Suprapubic skin (tissue), 4 donors: Measurements from ENCODE around the gene MREG. TPM values are rescaled to one million over a fixed set of nuclear protein-coding genes. Genes with fewer than 3 reads are reported as not detected.

Experiments
- DNase-seq, 2 donors: peaks; one replicate each; pipeline ENCODE4 v3.0.0-alpha.2; 2019; ENCODE audit warnings: low spot score in 2 of 2
- H3K27ac ChIP-seq: fragments of 200-600 bp; sonication (generic); one replicate; pipeline ENCODE4 v1.5.1; 2019
- H3K27me3 ChIP-seq: fragments of 200-600 bp; sonication (generic); one replicate; pipeline ENCODE4 v1.5.1; 2019
- H3K36me3 ChIP-seq: fragments of 200-600 bp; sonication (generic); one replicate; pipeline ENCODE4 v1.5.1; 2019
- H3K4me1 ChIP-seq: fragments of 200-600 bp; sonication (generic); one replicate; pipeline ENCODE4 v1.5.1; 2019
- H3K4me3 ChIP-seq: fragments of 200-600 bp; sonication (generic); one replicate; pipeline ENCODE4 v1.5.1; 2019; ENCODE audit warnings: mild to moderate bottlenecking
- H3K9me3 ChIP-seq: fragments of 200-600 bp; sonication (generic); one replicate; pipeline ENCODE4 v1.5.1; 2019
- EP300 ChIP-seq: sonication (generic); formaldehyde crosslinking; IDR thresholded peaks from one replicate; pipeline ENCODE4 v1.6.1; 2017; ENCODE audit warnings: antibody characterized with exemption
- POLR2A ChIP-seq, 2 donors: fragments of 450-650 bp; IDR thresholded peaks; one replicate each; pipeline ENCODE4 v1.6.1; 2017; ENCODE audit warnings: antibody characterized with exemption in 2 of 2, mild to moderate bottlenecking in 2 of 2, moderate library complexity in 2 of 2
- POLR2AphosphoS5 ChIP-seq, 3 donors: sonication (generic); formaldehyde crosslinking; IDR thresholded peaks; one replicate each; pipeline ENCODE4 v1.6.1; 2017; ENCODE audit warnings: antibody characterized with exemption in 3 of 3
- WGBS: methylation state at CpG from one replicate; pipeline ENCODE4 v1.1.5; 2018; 5-methylcytosine and 5-hydroxymethylcytosine counted together
- total RNA-seq, 4 donors: library from RNA; depleted of rRNA; stranded (reverse); fragments of >200 nt; gene quantifications; one replicate each; pipeline ENCODE4 v1.1.0, GENCODE V29; 2016
- TF ChIP-seq, protein P1 (sequence below), 2 donors: fragments of 200-600 bp in 1 of 2; fragments of 450-650 bp in 1 of 2; sonication (generic) in 1 of 2; IDR thresholded peaks; one replicate each; pipeline ENCODE4 v1.5.1; 2016 to 2019; ENCODE audit warnings: antibody characterized with exemption in 2 of 2, mild to moderate bottlenecking in 1 of 2, moderate library complexity in 1 of 2

MREG gene
- total RNA-seq, 4 donors from 2014 or later: 26.1 to 37.3 (median 29.7) TPM

DNA sequence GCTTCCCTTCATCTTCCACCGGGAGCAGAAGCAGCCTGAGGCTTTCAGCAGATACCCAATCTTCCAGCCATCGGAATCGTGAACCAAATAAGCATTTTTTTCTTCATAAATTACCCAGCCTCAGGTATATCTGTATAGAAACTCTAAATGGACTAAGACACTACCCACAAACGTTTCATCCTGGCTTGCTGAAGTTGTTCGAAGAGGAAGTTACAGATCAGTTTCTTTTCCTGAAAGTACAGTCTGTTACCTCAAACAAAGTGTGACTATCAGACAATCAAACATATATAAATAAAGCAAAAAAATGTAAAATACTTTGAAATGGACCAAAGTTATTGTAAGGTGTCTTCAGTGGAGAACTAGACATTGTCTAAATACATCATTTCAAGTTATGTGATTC lies 97.9 kb downstream of the MREG start:
- no peak for DNase-seq
- no peak overlapping the region for H3K27ac ChIP-seq
- TF ChIP-seq POLR2AphosphoS5 (IDR thresholded peaks at IDR 0.05) (no peak), POLR2A (IDR thresholded peaks at IDR 0.05) (no peak), EP300 (no peak)
- TF ChIP-seq, protein P1, sequence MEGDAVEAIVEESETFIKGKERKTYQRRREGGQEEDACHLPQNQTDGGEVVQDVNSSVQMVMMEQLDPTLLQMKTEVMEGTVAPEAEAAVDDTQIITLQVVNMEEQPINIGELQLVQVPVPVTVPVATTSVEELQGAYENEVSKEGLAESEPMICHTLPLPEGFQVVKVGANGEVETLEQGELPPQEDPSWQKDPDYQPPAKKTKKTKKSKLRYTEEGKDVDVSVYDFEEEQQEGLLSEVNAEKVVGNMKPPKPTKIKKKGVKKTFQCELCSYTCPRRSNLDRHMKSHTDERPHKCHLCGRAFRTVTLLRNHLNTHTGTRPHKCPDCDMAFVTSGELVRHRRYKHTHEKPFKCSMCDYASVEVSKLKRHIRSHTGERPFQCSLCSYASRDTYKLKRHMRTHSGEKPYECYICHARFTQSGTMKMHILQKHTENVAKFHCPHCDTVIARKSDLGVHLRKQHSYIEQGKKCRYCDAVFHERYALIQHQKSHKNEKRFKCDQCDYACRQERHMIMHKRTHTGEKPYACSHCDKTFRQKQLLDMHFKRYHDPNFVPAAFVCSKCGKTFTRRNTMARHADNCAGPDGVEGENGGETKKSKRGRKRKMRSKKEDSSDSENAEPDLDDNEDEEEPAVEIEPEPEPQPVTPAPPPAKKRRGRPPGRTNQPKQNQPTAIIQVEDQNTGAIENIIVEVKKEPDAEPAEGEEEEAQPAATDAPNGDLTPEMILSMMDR (IDR thresholded peaks at IDR 0.05): no peak
- H3K36me3 ChIP-seq: no peaks in the 10 kb centered on the region
- H3K4me3 ChIP-seq: no peak overlapping the region
- H3K9me3 ChIP-seq: no peaks in the 10 kb centered on the region
- peaks cover 7% of the 10 kb centered on the region for H3K4me1 ChIP-seq
- no peaks in the 10 kb centered on the region for H3K27me3 ChIP-seq
- WGBS: 87% methylated on average over 5 of the region's 5 CpGs

DNA sequence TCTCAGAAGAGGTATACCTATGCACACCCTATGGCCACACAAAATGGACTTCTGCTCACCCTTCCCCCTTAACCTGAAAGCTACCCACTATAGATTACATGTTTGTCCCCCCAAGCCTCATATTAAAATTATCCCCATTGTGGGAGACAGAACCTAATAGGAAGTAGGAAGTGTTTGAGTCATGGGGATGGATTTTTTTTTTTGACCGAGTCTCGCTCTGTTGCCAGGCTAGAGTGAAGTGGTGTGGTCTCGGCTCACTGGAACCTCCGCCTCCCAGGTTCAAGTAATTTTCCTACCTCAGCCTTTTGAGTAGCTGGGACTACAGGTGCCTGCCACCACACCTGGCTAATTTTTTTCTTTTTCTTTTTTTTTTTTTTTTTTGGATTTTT lies 98.6 kb downstream of the MREG start:
- Histone ChIP-seq H3K4me3 (no peak overlapping the region), H3K27me3 (no peaks in the 10 kb centered on the region), H3K36me3 (no peaks in the 10 kb centered on the region), H3K9me3 (no peaks in the 10 kb centered on the region), H3K4me1 (peaks cover 7% of the 10 kb centered on the region), H3K27ac (no peak overlapping the region)
- no peak for DNase-seq
- TF ChIP-seq POLR2A (IDR thresholded peaks at IDR 0.05) (no peak), POLR2AphosphoS5 (IDR thresholded peaks at IDR 0.05) (no peak), EP300 (no peak)
- TF ChIP-seq, protein P1 (IDR thresholded peaks at IDR 0.05): no peak
- 87% methylated on average over 4 of the region's 4 CpGs for WGBS

DNA sequence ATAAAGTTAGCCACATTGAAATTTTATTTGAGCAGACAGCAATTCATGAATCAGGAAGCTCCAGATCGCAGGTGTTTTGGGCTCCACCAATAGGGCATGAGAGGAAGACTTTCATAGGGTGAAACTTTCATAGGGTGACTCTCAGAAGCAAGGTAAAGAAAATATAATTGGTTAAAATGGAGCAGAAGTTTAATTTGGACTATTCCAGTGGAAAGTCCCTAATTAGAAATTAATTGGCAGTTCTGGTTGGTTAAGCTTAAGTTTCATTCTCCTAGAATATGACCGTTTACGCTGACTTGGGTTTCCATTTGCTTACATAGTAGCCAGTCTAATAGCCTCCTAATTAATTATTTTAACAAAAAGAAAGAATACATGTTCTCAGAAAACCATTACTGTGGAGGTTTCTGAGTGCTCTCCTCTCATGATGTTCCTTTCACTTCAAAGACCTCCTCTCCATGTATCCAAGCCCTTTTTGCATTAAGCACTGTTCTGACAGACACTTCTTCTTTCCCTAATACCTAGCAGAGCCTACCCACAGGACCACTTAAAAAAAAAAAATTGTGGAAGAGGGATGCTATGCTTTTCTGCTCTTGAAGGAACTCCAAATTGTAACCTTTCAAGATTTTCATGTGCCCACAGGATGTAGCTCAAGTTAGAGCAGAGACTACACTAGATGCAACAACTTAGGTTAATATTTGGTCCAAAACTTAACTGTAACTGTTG lies 99.1 kb downstream of the MREG start:
- H3K9me3 ChIP-seq: no peaks in the 10 kb centered on the region
- WGBS: 94% methylated on average over 3 of the region's 3 CpGs
- no peaks in the 10 kb centered on the region for H3K36me3 ChIP-seq
- no peak overlapping the region for H3K27ac ChIP-seq
- H3K27me3 ChIP-seq: no peaks in the 10 kb centered on the region
- H3K4me1 ChIP-seq: peaks cover 7% of the 10 kb centered on the region
- TF ChIP-seq, protein P1 (IDR thresholded peaks at IDR 0.05): no peak
- no peak for TF ChIP-seq POLR2AphosphoS5 (IDR thresholded peaks at IDR 0.05)
- TF ChIP-seq POLR2A (IDR thresholded peaks at IDR 0.05): no peak
- TF ChIP-seq EP300: no peak
- DNase-seq: no peak
- no peak overlapping the region for H3K4me3 ChIP-seq

DNA sequence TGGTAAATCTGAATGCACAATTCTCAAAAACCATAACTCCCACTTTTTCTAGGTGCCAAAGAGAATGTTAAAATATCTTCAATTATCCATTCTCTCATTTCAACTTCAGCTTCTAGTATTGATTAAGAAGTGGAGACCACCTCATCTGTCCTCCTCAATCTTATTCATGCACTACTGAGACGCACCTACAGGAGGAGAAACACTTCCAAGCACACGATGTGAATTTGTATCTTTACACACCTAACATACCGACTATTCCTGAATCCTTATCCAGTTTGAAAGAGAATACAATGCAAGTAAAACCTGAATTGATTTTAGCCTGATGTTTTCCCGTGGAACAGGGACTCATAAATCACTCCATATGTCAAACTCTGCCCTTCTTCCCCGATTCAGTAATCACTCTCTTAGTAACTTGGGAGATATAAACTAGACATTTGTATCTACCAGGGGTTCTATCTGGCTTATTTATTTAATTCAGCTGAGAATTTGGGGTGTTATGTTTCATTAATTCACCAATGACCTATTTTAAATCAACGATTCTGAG lies 101.0 kb downstream of the MREG start:
- Histone ChIP-seq H3K9me3 (no peaks in the 10 kb centered on the region), H3K4me1 (no peaks in the 10 kb centered on the region), H3K36me3 (no peaks in the 10 kb centered on the region), H3K27me3 (no peaks in the 10 kb centered on the region), H3K4me3 (no peak overlapping the region), H3K27ac (no peak overlapping the region)
- 63% methylated on average over 6 of the region's 6 CpGs for WGBS
- TF ChIP-seq POLR2A (IDR thresholded peaks at IDR 0.05) (no peak), EP300 (no peak), POLR2AphosphoS5 (IDR thresholded peaks at IDR 0.05) (no peak)
- TF ChIP-seq, protein P1 (IDR thresholded peaks at IDR 0.05): no peak
- no peak for DNase-seq

DNA sequence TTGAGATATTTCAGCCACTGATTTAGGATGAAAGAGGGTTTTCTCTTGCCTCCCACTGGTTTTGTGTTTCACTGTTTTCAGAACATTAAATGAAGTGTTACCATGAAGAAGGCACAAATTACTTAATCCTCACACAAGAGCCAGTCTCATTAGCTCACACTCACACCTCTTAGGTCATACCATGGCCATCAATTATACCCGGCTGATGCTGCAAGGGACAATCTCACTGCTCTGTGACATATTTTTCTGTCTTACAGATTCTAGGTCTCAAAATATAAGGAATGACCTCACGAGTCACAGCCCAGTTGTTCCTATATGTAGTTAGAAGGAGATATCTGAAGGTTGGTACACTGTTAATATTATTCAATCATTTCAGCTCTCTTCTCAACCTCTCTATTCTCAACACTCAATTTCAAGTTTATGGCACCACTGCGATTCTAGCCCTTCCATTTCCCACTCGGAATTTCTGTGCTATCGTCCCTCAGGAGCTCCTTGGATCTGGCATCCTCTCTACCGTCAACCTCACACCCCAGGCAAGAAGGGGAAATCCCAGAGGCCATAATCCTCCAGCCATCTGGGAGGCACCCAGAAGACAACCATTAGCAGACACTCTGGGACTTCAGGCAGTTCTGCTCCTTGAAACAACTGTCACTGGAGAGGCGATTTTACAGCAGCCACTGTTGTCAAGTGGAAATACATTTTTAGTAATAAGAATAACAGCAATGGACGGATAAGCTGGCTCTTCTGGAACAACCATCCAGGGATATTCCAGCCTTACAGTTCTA lies 101.9 kb downstream of the MREG start:
- Histone ChIP-seq H3K4me1 (no peaks in the 10 kb centered on the region), H3K27ac (no peak overlapping the region), H3K36me3 (no peaks in the 10 kb centered on the region), H3K27me3 (no peaks in the 10 kb centered on the region), H3K9me3 (no peaks in the 10 kb centered on the region), H3K4me3 (no peak overlapping the region)
- DNase-seq: no peak
- TF ChIP-seq, protein P1 (IDR thresholded peaks at IDR 0.05): no peak
- TF ChIP-seq EP300 (no peak), POLR2A (IDR thresholded peaks at IDR 0.05) (no peak), POLR2AphosphoS5 (IDR thresholded peaks at IDR 0.05) (no peak)
- 90% methylated on average over 8 of the region's 8 CpGs for WGBS
